Measurements from ENCODE around the gene ZSCAN31.
"Not testable (repeated sequence)": the region's sequence is repeated elsewhere in the genome, so short reads cannot be mapped to it uniquely, and the experiment has no call there.

ZSCAN31 gene

GRCh38 chr6:28351493-28351925 lies 15.6 kb upstream of the ZSCAN31 start:
- no peak for DNase-seq

GRCh38 chr6:28351087-28351486 lies 15.1 kb upstream of the ZSCAN31 start:
- DNase-seq, result no peak

GRCh38 chr6:28349892-28350737 lies 14.2 kb upstream of the ZSCAN31 start, which contains the start of gene ZKSCAN3:
Gene ZKSCAN3 (plus strand): TSS chr6:28349947. CDS start chr6:28359587, 9,640 bp downstream.
- peak; percentile 76 to 80 for DNase-seq

DNA sequence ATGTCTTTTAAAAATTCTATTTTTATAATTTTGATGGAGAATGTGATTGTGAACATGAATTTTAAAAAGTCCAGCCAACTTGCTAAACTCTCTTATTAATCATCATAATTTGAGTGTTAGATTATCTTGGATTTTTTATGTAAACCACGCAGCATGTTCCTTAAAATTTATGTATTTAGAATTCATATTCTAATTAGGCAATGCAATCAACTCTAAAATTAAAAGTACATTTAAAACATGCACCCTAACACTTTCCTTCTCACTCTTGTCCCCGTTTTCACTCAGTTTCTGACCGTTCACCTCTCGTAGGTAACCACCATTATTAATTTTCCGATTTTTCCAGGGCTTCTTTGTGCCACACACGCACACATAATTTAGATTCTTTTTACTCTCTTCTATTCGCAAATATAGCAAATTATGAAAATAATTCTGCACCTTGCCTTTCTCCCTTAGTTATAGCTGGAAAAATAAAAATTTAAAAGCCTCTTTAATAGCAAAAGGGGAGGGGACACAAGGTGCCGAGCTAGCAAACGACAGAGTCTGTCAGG lies 13.5 kb upstream of the ZSCAN31 start:
- no peak for DNase-seq

GRCh38 chr6:28347119-28347518 lies 11.2 kb upstream of the ZSCAN31 start:
- no peak for DNase-seq

DNA sequence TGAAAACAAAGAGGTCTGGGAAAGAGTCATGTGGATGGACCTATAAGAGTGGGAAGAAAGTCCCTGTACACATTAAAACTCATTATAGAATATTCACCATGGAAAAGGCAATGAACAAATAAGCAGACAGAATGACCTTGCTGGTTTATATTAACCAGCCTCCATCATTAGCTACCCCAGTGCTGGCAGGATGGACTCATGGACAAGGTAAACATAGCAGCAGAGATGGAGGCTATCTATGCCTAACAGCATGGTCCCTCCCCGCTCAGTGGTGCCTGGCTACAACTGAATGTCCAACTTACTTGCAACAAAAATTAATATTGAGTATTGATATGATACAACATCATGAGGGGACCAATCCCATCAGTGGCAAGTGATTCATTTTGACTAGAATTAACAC lies 9.3 kb upstream of the ZSCAN31 start:
- DNase-seq, result no peak

DNA sequence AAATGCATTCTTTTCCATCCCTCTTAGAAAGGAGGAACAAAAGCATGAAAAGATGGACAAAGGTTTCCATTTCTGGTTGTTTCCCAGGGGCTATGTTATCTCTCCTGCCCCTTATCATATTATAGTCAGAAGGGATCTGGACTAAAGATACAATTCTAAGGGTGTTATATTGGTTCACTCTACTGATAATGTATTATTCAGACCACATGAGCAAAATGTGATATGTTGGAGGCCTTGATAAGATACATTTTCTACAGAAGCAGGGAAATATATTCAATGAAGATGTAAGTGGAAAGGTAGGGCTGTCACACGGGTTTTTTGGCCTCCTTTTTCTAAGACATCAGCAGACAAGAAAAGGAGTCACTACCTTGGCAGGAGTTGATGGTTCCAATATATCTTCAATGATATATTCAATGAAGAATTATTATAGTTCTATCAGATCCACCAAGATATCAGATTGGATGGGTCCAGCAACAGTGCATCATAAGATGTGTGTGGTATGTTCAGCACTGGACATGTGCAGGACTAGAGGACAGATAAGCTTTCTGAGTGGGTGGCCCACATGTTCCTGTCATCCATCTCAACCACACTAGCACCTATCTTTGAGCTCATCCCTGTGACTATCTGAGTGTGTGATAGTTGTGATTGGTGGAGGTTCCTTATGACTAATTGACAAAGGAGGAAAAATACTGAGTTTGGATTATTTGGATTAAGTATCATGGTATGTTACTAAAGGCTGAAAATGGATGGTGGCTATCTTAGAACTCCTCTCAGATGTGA lies 8.1 kb upstream of the ZSCAN31 start:
- no peak for DNase-seq

DNA sequence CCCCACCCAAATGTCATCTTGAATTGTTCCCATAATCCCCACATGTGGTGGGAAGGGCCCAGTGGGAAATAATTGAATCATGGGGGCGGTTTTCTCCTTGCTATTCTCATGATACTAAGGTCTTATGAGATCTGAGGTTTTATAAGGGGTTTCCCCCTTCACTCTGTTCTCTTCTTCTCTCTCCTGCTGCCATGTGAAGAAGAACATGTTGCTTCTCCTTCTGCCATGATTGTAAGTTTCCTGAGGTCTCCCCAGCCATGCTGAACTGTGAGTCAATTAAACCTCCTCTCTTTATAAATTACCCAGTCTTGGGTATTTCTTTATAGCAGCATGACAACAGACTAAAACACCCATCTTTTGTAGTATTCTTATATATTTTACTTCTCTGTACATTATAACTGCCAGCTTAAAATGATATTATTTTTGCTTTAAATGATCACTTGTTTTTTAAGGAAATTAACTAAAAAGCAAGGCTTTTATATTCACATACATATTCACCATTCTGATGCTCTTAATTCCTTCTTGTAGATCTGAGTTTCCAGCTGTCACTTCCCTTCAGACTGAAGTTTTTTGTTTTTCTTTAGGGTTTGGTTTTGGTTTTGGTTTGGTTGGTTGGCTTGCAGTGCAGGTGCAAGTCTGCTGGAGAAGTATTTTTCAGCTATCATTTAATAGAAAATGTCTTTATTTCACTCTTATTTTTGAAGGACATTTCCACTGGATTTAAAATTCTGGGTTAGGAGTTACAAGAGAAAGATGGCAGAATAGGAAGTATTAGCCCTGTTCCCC lies 4.6 kb upstream of the ZSCAN31 start:
- no peak for DNase-seq

DNA sequence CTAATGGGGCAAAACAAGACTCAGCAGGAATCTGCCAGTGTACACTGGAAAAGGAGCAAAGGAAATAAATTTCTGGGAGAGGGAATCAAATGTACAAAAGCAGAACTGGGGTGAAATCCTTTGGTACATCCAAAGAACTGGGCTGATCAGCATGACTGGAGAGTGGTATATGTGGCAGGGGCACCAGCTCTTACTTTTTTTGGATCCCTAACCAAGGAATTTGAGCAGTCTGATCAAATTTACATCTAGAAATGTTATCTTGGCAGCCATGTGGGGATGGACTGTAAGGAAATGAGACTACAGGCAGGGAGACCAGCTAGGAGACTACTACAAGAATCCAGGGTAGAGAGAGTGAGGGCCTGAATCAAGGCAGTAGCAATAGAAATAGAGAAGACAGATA lies 1.2 kb upstream of the ZSCAN31 start:
- no peak for DNase-seq

- DNase-seq, result peak; percentile 15 to 21
Measured at GRCh38 chr6:28336284-28337120, 554 bp upstream of the ZSCAN31 start.

DNA sequence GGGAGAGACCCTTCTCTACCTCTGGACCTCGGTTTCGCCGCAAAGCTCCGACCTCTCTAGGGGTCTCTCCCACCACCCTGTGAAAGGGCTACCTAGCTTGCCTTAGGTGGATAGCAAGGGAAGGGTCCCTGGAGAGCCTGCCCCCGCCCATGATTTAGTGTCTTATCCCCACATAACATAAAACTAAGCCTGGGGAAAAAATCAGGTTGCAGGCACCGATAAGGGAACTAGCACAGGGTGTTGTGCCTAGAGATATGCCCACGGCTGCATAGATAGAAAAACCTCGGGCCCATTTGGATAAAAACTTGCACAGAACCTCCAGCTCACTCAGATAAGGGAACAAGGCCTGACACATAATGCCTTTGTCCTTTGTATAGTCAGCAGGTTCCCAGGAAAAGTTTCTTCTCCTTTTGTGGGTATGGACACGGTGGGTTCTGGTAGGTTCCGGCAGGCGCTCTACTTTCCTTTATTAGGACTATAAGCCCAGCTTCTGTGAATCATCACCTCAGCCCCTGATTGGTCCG lies 846 bp downstream of the ZSCAN31 start:
- peak in 1 of 2 donors; percentile 5 for DNase-seq

- no peak for DNase-seq
Measured at GRCh38 chr6:28334286-28335039, 1.5 kb downstream of the ZSCAN31 start.

DNA sequence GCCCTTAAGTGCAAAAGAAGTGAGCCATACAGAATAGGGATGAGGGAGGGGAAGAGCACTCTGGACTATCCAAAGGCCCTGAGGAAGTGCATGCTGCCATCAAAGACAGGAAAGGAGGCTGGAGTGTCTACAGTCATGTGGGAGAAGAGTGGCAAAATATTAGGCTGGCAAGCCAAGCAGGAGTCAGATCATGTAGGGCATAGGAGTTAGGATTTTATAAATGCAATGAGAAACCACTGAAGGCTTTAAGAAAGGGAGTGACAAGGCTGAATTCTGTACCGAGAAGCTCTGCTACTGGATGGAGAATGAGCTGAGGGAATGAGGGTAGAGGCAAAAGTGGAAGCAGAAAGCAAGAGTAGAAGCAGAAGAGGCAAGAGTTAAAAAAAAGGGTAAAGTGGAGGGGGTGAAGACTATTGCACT lies 2.3 kb downstream of the ZSCAN31 start:
- DNase-seq, result no peak

DNA sequence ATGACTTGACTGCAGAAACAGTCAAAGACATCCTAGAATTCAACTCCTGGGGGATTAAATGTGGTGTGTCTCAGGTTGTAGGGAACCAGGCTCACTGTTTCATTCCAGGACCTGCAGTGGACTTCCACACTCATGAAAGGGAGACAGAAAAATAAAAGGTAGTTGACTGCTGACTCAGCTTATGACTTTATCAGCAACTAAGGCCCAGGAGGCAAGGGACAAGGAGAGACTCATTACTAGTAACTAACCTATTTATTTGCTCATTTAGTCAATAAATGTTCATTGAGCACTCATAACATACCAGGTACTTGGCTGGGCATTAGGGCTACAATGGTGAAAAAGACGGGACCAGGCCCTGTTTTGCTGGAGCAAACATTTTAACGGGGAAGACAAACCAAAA lies 2.9 kb downstream of the ZSCAN31 start:
- no peak for DNase-seq

GRCh38 chr6:28330041-28330440 lies 5.9 kb downstream of the ZSCAN31 start:
- DNase-seq, result no peak

GRCh38 chr6:28326371-28326948 lies 9.5 kb downstream of the ZSCAN31 start:
- no peak for DNase-seq

DNA sequence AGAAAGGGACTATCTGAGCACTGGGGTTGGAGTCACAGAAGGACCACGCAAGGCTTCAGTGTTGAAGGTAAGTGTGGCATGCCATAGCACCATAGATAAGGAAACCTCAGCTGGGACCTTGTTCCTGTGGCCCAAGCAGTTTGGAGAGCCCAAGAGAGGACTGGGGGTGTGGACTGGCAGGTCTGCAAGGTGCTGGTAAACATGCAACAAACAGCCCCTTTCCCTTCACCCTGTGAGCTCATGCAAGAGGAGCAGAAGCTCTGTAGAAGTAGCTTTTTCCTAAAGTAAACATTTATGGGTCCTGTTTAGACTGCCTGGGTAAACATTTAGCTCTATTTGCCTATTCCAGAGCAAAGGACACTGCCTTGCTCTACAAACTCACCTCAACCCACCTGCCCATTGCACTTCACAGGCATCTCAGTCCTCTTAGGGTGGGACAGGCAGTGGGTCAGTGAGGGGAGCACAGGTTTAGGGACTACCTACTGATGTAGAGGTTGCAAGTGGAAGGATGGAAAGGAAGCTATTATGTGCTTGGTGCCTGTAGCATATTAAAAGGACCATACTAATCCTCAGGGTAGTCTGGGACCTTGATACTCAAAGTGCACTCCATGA lies 12.0 kb downstream of the ZSCAN31 start:
- DNase-seq, result no peak

- no peak for DNase-seq
Measured at GRCh38 chr6:28322661-28323060, 13.3 kb downstream of the ZSCAN31 start.

- not testable (repeated sequence) for DNase-seq
Measured at GRCh38 chr6:28317866-28318265, 18.1 kb downstream of the ZSCAN31 start.

DNA sequence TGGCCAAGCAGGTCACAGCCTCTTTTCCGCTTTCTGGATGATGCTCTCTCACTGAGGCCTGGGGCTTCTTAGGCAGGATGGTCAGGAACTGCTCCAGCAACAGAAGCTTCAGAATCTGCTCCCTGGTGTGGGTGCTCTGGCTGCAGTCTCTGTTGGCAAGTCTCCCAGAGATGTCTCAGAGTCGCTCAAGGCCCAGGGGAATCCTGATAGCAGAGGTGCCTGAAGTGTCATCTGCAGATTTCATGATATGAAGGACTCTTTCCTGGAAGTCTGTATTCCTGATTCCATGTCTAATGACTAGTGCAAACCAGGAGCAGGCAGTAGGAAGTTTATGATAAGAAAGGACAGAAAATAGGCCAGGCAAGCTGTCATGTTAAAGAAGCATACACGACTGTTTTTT lies 20.3 kb downstream of the ZSCAN31 start:
- no peak for DNase-seq

Data from activated CD4-positive, alpha-beta T cell treated with anti-CD3 and anti-CD28 coated beads for 4 hours (primary cell).